Cerebellar nuclear complex (tissue), 1 donor: ENCODE data around the gene IFNG.

Experiments used
- DNase-seq, 2 experiments: peaks; one replicate each; lab custom pipeline; 2025; lab: John Stamatoyannopoulos, UW

The IFNG gene

GRCh38 chr12:68166317-68166831 is 6.8 kb upstream of the IFNG start:
- no peak for DNase-seq

DNA sequence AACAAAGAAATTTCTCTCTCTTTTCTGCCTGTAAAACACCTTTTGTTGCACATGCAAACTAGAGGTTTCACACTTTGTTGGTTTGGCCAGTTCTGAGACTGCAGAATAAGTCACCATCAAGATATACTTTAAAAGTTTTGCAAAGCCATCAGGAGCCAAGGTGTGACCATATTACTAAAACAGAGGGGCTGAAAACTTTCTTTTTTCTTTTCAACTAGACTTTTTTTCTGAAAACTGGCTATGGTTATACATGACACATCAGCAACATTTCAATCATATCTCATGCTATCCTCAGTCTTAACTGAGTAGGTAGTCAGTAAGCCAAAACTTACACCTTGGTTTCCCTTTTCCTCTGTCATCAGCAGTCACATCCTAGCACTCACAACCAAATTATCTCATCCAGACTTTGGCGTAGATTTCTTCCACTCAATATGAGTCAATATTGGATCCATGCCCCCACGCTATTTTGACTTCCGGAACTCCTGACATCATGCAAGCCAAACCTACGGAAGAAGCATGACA is 4.1 kb upstream of the IFNG start:
- no peak for DNase-seq

- no peak for DNase-seq
Measured at GRCh38 chr12:68162374-68162773, 2.8 kb upstream of the IFNG start.

- no peak for DNase-seq
Measured at GRCh38 chr12:68158432-68158831, 1.1 kb downstream of the IFNG start.

DNA sequence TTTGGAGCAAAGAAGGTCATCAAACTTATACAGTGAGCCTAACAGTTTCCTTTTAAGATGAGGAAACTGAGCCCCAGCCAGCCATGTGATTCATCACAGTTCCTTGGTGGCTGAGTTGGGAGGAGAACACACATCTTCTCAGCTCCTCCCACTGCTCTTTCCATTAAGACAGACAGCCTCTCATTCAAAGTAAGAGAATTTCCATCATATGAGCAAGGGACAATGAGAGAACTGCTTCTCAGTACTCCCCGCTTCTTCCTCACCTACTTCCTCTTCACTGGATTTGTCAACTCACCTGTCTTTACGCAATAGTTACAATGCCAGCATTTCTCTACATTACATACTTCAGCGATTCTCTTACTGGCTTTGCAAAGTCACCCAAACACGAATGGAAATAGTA is 2.2 kb downstream of the IFNG start:
- no peak for DNase-seq

DNA sequence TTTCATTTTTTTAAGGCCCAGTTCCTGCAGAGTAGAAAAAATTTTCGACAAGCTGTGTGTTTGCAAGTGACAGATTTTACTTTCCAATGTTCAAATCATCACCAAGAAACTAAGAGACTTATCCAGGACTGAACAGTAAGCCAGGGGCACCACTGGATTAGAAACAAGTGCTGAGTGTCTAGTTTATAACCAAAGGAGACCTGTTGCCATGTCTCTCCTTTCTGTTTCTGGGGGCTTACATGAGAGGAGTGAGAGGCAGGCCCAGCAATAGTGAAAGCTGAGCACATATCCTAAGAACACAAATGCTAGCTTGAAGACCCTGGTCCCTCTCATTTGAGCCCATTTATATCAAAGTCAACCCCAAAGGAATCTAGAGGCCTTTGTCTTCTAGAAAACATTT is 2.9 kb downstream of the IFNG start:
- DNase-seq: no peak

- no peak for DNase-seq
Measured at GRCh38 chr12:68154779-68155178, 4.8 kb downstream of the IFNG start.

GRCh38 chr12:68148261-68148951 is 11.1 kb downstream of the IFNG start:
- DNase-seq: no peak

GRCh38 chr12:68140556-68140955 is 19.0 kb downstream of the IFNG start:
- DNase-seq: no peak

DNA sequence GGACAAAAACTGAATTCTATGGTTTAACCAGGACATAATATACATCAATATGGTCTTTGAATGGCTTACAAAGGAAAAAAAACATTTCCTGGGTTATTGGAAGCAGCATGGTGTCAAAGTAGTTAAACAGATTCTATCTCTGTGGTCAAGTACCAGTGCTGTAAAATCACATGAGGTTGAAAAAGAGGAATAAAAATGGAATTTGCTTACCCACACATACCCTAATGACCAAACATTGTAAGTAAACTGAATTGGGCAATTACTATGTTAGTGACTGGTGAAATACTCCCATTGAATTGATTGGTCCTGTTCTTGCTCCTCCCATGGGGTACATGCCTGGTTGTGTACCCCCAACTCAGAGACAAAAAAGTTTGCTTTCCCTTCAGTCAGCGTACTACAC is 19.6 kb downstream of the IFNG start:
- no peak for DNase-seq

GRCh38 chr12:68139001-68139400 is 20.5 kb downstream of the IFNG start:
- no peak for DNase-seq

GRCh38 chr12:68138480-68138879 is 21.1 kb downstream of the IFNG start:
- no peak for DNase-seq

DNA sequence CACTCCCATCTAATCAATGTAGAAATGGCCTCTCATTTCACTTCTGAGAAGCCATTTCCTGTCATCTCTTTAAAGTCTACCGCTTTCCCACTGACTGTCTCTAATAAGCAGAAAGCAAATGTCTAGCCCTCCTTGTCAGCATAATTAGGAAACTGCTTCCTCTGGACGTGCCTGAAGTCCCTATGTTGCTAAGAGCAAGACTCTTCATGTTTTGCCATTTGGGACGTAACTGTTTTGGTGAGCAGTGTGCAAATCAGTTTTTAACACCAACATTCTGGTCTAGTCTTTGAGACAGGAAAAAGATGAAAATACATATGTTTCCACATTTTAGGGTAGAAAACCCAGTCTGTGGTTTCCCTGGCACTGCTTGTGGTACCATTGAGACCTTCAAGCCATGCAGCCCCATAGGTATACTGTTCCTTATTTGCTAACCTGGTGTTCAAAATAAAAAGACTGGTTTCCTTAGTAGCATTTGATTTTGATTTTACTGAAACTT is 22.2 kb downstream of the IFNG start:
- DNase-seq: no peak

GRCh38 chr12:68135520-68135919 is 24.0 kb downstream of the IFNG start:
- no peak for DNase-seq

DNA sequence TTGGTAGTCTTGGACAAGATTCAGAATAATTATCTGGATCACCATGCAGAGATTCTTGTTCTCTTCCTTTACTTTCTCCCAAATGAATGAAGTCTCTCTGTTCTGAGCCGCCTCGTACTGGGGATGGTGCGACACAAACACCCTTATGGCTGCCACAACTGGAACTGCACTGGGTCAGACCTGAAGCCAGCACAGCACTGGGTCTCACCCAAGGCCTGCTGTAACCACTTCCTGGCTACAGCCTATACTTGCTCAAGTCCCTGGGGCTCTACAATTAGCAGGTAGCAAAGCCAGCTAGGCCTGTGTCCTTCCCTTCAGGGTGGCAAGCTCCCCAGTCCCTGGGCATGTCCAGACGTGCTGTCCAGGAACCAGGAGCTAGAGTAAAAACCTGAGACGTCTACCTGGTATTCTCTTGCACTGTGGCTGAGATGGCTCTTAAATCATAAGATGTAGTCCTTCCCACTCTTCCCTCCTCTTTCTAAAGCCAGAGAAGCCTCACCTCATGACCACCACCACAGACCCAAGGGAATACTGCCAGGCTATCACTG is 27.6 kb downstream of the IFNG start:
- no peak for DNase-seq

- no peak for DNase-seq
Measured at GRCh38 chr12:68129979-68130378, 29.6 kb downstream of the IFNG start.

DNA sequence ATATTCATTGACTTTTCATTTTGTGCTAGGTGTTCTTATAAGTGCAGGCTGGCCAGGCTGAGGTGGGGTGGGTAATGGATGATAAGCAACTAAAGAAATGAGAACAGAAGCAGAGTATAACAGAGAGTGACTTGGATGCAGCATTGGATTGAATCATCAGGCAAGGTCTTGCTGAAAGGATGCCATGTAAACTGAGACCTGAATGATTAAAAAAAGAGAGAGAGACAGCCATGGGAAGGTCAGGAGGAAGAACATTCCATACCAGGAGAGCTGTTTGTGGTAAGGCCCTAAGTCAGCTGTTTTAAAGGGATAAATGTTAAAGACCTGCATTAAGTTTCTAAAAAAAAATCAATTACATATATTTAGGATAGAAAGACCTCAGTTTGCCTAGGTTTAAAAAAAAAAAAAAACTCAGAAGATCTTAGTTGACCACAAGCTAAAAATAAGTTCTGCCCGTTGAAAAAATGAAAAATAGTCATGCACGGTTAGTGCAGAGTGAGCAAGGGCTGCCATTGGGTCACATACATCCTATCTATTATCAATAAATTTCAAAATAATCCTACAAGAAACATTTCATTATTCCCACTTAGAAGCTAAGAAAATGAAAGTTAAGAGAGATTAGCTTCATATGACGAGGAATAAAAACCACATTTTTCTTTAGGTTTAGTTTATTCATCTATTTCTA is 37.2 kb downstream of the IFNG start:
- no peak for DNase-seq

GRCh38 chr12:68121143-68121542 is 38.4 kb downstream of the IFNG start:
- no peak for DNase-seq

GRCh38 chr12:68119724-68120211 is 39.8 kb downstream of the IFNG start:
- no peak for DNase-seq

DNA sequence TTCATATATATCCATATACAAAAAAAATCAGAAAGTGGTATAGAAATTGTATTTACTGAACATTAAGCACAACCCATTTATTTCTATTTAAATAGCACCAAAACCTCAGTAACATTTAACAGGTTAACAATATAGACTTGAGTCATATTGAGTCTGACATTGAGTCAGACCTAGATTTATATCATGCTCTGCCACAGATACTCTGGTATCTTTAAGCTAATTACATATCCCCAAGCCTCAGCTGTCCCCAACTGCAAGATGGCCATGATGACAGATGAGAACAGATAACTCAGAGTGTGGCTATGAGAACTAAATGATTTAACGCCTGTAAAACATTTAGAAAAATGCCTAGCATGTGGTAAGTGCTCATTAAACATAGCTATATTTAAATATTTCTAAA is 40.3 kb downstream of the IFNG start:
- no peak for DNase-seq

GRCh38 chr12:68118096-68118755 is 41.3 kb downstream of the IFNG start:
- DNase-seq: no peak

DNA sequence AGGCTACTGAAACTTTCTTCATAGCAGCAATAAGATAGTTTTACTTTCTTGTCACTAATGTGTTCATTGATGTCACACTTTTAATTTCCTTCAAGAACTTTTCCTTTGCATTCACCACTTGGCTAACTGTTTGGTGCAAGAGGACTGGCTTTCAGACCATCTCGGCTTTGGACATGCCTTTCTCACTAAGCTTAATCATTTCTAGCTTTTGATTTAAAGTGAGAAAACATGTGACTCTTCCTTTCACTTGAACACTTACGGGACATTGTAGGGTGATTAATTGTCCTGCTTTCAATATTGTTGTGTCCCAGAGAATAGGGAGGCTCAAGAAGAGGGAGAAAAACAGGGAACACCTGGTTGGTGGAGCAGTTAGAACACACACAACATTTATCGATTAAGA is 41.9 kb downstream of the IFNG start:
- no peak for DNase-seq
